ENCODE data around the gene KCNJ14. TPM values are rescaled to one million over a fixed set of nuclear protein-coding genes. Genes with fewer than 3 reads are reported as not detected.

Gene KCNJ14
- total and polyA plus RNA-seq, 2 of the 8 experiments (the other 6 are each of a cell fraction or from before 2014, with no cell fraction given) = 0.45 to 0.89 TPM

GRCh38 chr19:48413879-48414587 lies 41.3 kb upstream of the KCNJ14 start:
- Histone ChIP-seq H4K91ac (replicated peaks; ENCODE audit: insufficient read length, low read length) (peak overlapping the region; percentile 51), H3K18ac (ENCODE audit: extremely low read depth, low read length) (peak overlapping the region; percentile 71), H3K36me3 (ENCODE audit: control insufficient read depth in 2 of 4, insufficient read depth in 4 of 4, low read length in 3 of 4) (no peaks in the 10 kb centered on the region), H3K4ac (replicated peaks; ENCODE audit: insufficient read length, low read depth, low read length) (peak overlapping the region; percentile 74), H3K27ac (ENCODE audit: low read depth, low read length) (no peak overlapping the region), H3K27me3 (replicated peaks in 1 of 4; ENCODE audit: control insufficient read depth in 3 of 4, extremely low read depth in 1 of 4, insufficient read depth in 3 of 4, low read length in 3 of 4) (no peaks in the 10 kb centered on the region; a peak in 1 of 7 replicates), H3K4me1 (replicated peaks in 1 of 4; ENCODE audit: control insufficient read depth in 3 of 4, insufficient read depth in 4 of 4, low read length in 3 of 4) (peaks cover 0 to 18% (median 8%) of the 10 kb centered on the region in 4 experiments; a peak in 5 of 7 replicates), H3K79me2 (ENCODE audit: control insufficient read depth in 1 of 2, insufficient read depth in 2 of 2, low read length in 2 of 2) (no peaks in the 10 kb centered on the region), H2AFZ (ENCODE audit: low read length) (no peak overlapping the region), H3K56ac (replicated peaks; ENCODE audit: insufficient read length, low read depth, low read length) (no peak overlapping the region), H2BK15ac (ENCODE audit: low read length) (0 out of 2 replicates have a peak overlapping the region, but pooled peaks have one; percentile 88), H3K79me1 (ENCODE audit: low read depth, low read length) (peaks cover 3% of the 10 kb centered on the region; the same call in 1 of the 2 replicates), H4K20me1 (replicated peaks in 1 of 2; ENCODE audit: control insufficient read depth in 1 of 2, insufficient read depth in 2 of 2, low read length in 2 of 2) (peaks cover 0 to 1% of the 10 kb centered on the region in 2 experiments), H3K4me2 (ENCODE audit: insufficient read depth in 1 of 2, low read depth in 2 of 2, low read length in 2 of 2) (peak overlapping the region; percentile 63 to 65), H2BK120ac (replicated peaks; ENCODE audit: low read depth, low read length) (no peak overlapping the region), H3K23ac (ENCODE audit: insufficient read length) (no peak overlapping the region), H2BK20ac (ENCODE audit: low read length) (peak overlapping the region; percentile 61; the same call in 1 of the 2 replicates), H3K23me2 (ENCODE audit: low read depth, low read length) (peaks cover 4% of the 10 kb centered on the region; the same call in 1 of the 2 replicates), H4K8ac (ENCODE audit: extremely low read depth, insufficient read depth, low read length) (peak overlapping the region; percentile 76), H3K4me3 (ENCODE audit: extremely low read depth in 1 of 4, insufficient read depth in 2 of 4, low read depth in 3 of 4, low read length in 4 of 4) (peak overlapping the region in 3 of 4 experiments; percentile 23 to 55 (median 40); a peak in 5 of 8 replicates), H4K5ac (ENCODE audit: insufficient read length, low read depth, low read length) (peak overlapping the region; percentile 9), H2BK12ac (ENCODE audit: low read depth, low read length) (peak overlapping the region; percentile 90; the same call in 1 of the 2 replicates), H3K9me3 (ENCODE audit: insufficient read depth in 2 of 2, low read depth in 1 of 2, low read length in 1 of 2) (no peaks in the 10 kb centered on the region; a peak in 1 of 4 replicates), H2BK5ac (ENCODE audit: low read depth, low read length) (peak overlapping the region; percentile 62; the same call in 1 of the 2 replicates), H2AK5ac (ENCODE audit: low read depth, low read length) (0 out of 2 replicates have a peak overlapping the region, but pooled peaks have one; percentile 5), H3K14ac (ENCODE audit: insufficient read length) (no peak overlapping the region), H3K9ac (replicated peaks in 1 of 4; ENCODE audit: extremely low read depth in 1 of 4, low read depth in 3 of 4, low read length in 3 of 4) (peak overlapping the region in 1 of 4 experiments; percentile 14; a peak in 1 of 7 replicates)
- no peak for TF ChIP-seq SAP30 (IDR thresholded peaks at IDR 0.05; ENCODE audit: insufficient read depth, insufficient replicate concordance, low read length)
- TF ChIP-seq CTCF (IDR thresholded peaks at IDR 0.05; ENCODE audit: control extremely low read depth in 1 of 3, insufficient read depth in 1 of 3, low read depth in 1 of 3, low read length in 3 of 3) = peak in 2 of 3 experiments; percentile 7 to 34; a peak in 2 of 4 replicates
- TF ChIP-seq TBP (IDR thresholded peaks at IDR 0.05; ENCODE audit: low read depth, low read length) = 0 out of 2 replicates have a peak, but pooled peaks have one; percentile 2
- DNase-seq (ENCODE audit: low read depth in 1 of 2, low spot score in 2 of 2) (peak in 1 of 2 experiments; percentile 70), FAIRE-seq (no peak)
- ChIA-PET CTCF (ENCODE audit: partially characterized antibody) (interaction anchor here (1.1 to 2.4 kb wide), 8 partner anchors 8 to 100 kb away, joined by 3 to 11 read pairs (median 4); partner anchors contain the start of genes KDELR1, SYNGR4 and TMEM143), POLR2A (ENCODE audit: partially characterized antibody) (interaction anchor here (0.6 to 3.4 kb wide), 12 partner anchors 8 to 159 kb away, joined by 3 to 57 read pairs (median 4); partner anchors contain the start of genes GRIN2D, KDELR1, SYNGR4 and TMEM143)
- whole genome bisulfite sequencing, 2 experiments (ENCODE audit: extremely low coverage in 1 of 2, insufficient coverage in 1 of 2, insufficient read length in 1 of 2, insufficient replicate concordance in 2 of 2, low coverage in 1 of 2, low lambda C conversion rate in 2 of 2, missing lambda C conversion rate in 1 of 2) = 71% methylated on average over 24 of the region's 24 CpGs; no CpG with 5 or more reads in 1 of the 2 experiments

All from H1 (cell line).